Endothelial cell of umbilical vein (primary cell): ENCODE measurements around the gene TSC22D3. TPM values are rescaled to one million over a fixed set of nuclear protein-coding genes. Genes with fewer than 3 reads are reported as not detected.

Source experiments
- BruUV-seq: library from RNA; stranded (reverse); fragments of 400-500 nt; replicated peaks from 2 replicates; lab custom pipeline; 2021; lab: Mats Ljungman, UMichigan
- CTCF ChIA-PET: fragments of 300-600, 350-600 bp; sonication (Branson Sonifier 250); formaldehyde crosslinking; loops from one replicate; lab custom pipeline; 2021; ENCODE audit warnings: antibody characterized with exemption, inconsistent platforms; lab: Charles Lee
- POLR2A ChIA-PET: fragments of 300-600, 350-600 bp; sonication (Branson Sonifier 250); formaldehyde crosslinking; loops from one replicate; lab custom pipeline; 2021; ENCODE audit warnings: antibody characterized with exemption, inconsistent platforms; lab: Charles Lee
- DNase-seq: peaks from one replicate; pipeline ENCODE4 v3.0.0-alpha.2; 2011; ENCODE audit warnings: low read depth, low spot score
- FAIRE-seq: peaks from 2 replicates; lab custom pipeline; 2011; peaks lifted over from hg19 to GRCh38; lab: Jason Lieb, UNC
- H2AFZ ChIP-seq: 2 replicates; pipeline ENCODE4 v1.6.0; 2012; ENCODE audit warnings: low read depth, low read length, control low read depth, inconsistent platforms
- H3K27ac ChIP-seq: 2 replicates; pipeline ENCODE4 v1.5.1; 2011; ENCODE audit warnings: low read depth, mild to moderate bottlenecking, control low read depth, low read length, moderate library complexity; ENCODE audit not compliant: insufficient read depth
- H3K27me3 ChIP-seq, 2 experiments: 2 replicates each; pipeline versions ENCODE4 v1.6.0 to v1.6.1; 2011; ENCODE audit warnings: low read length in 2 of 2, mixed read lengths in 1 of 2; ENCODE audit not compliant: control insufficient read depth in 2 of 2, insufficient read depth in 2 of 2
- H3K36me3 ChIP-seq, 2 experiments: 2 replicates in 1 of 2; 3 replicates in 1 of 2; pipeline ENCODE4 v1.5.1; 2011; ENCODE audit warnings: low read length in 2 of 2, mild to moderate bottlenecking in 1 of 2, moderate library complexity in 1 of 2; ENCODE audit not compliant: control insufficient read depth in 2 of 2, insufficient read depth in 2 of 2; ENCODE audit errors: extremely low read depth in 1 of 2
- H3K4me1 ChIP-seq: 3 replicates; pipeline ENCODE4 v1.5.1; 2011; ENCODE audit warnings: mild to moderate bottlenecking, low read length; ENCODE audit not compliant: control insufficient read depth, insufficient read depth; ENCODE audit errors: extremely low read depth
- H3K4me2 ChIP-seq: 2 replicates; pipeline ENCODE4 v1.6.1; 2011; ENCODE audit warnings: low read length, control low read depth, mixed read lengths; ENCODE audit not compliant: insufficient read depth
- H3K4me3 ChIP-seq, 3 experiments: fragments of 200-600 bp in 1 of 3; sonication (generic), shearing (Covaris generic) in 1 of 3; replicated peaks in 1 of 3; 2 replicates each; pipeline ENCODE4 v1.5.1; 2011 to 2016; ENCODE audit warnings: control low read depth in 3 of 3, low read length in 3 of 3, mild to moderate bottlenecking in 2 of 3, inconsistent platforms in 1 of 3, low read depth in 1 of 3, moderate library complexity in 1 of 3; ENCODE audit not compliant: insufficient read depth in 1 of 3
- H3K79me2 ChIP-seq: 2 replicates; pipeline ENCODE4 v1.6.0; 2012; ENCODE audit warnings: low read length, inconsistent platforms; ENCODE audit not compliant: control insufficient read depth, insufficient read depth
- H3K9ac ChIP-seq: replicated peaks from 2 replicates; pipeline ENCODE3; 2011; ENCODE audit warnings: low read length, control low read depth; ENCODE audit not compliant: insufficient read depth; ENCODE audit errors: extremely low read depth
- H3K9me1 ChIP-seq: replicated peaks from 3 replicates; pipeline ENCODE4 v1.6.0; 2011; ENCODE audit warnings: mild to moderate bottlenecking, low read length; ENCODE audit not compliant: control insufficient read depth, insufficient read depth; ENCODE audit errors: extremely low read depth
- H3K9me3 ChIP-seq: replicated peaks from 2 replicates; pipeline ENCODE4 v1.5.1; 2012; ENCODE audit warnings: low read length, inconsistent platforms; ENCODE audit not compliant: control insufficient read depth, insufficient read depth
- H4K20me1 ChIP-seq: replicated peaks from 2 replicates; pipeline ENCODE3; 2011; ENCODE audit warnings: mild to moderate bottlenecking, low read length; ENCODE audit not compliant: control insufficient read depth, insufficient read depth; ENCODE audit errors: extremely low read depth
- EZH2 ChIP-seq: IDR thresholded peaks from 2 replicates; pipeline ENCODE4 v1.6.1; 2012; ENCODE audit warnings: borderline replicate concordance, low read depth, mild to moderate bottlenecking, moderate library complexity, low read length, inconsistent platforms; ENCODE audit not compliant: severe bottlenecking
- FOS ChIP-seq: IDR thresholded peaks from 2 replicates; pipeline ENCODE4 v1.6.1; 2011; ENCODE audit warnings: mild to moderate bottlenecking, low read length, moderate library complexity, borderline replicate concordance; ENCODE audit not compliant: insufficient read depth
- GATA2 ChIP-seq: IDR thresholded peaks from 2 replicates; pipeline ENCODE4 v1.7.0; 2011; ENCODE audit warnings: low read depth, mild to moderate bottlenecking, moderate library complexity, mixed read lengths, low read length; ENCODE audit not compliant: insufficient read length, insufficient read depth
- JUN ChIP-seq: IDR thresholded peaks from 2 replicates; pipeline ENCODE4 v1.6.1; 2011; ENCODE audit warnings: borderline replicate concordance, low read depth; ENCODE audit not compliant: insufficient read length, insufficient read depth
- MYC ChIP-seq: IDR thresholded peaks from one replicate; pipeline ENCODE4 v1.6.1; 2011; ENCODE audit warnings: mild to moderate bottlenecking, low read depth, low read length
- POLR2A ChIP-seq: IDR thresholded peaks from 2 replicates; pipeline ENCODE4 v1.6.1; 2012; ENCODE audit warnings: low read depth, mild to moderate bottlenecking, control low read depth, low read length
- POLR2AphosphoS5 ChIP-seq: IDR thresholded peaks from 2 replicates; pipeline ENCODE4 v1.6.1; 2012; ENCODE audit warnings: low read depth, mild to moderate bottlenecking, control low read depth, low read length, moderate library complexity; ENCODE audit not compliant: insufficient read depth
- dilution Hi-C: fragments of 300-500 bp; cut with MboI; formaldehyde crosslinking; loops from one replicate; pipeline ENCODE4 v1.15.0; 2019; ENCODE audit warnings: low sequenced_read_pairs; ENCODE audit not compliant: extremely low pct_ligation_motif_present
- intact Hi-C: fragments of 100-400 bp; cut with micrococcal nuclease; formaldehyde crosslinking; loops from one replicate; pipeline ENCODE4 v1.10.0; 2022
- polyA plus RNA-seq, 4 experiments: library from polyadenylated mRNA; depleted of rRNA in 3 of 4; stranded (reverse) in 3 of 4; unstranded in 1 of 4; fragments of >200 nt; gene quantifications; 2 replicates each; pipeline versions ENCODE4 v1.2.1 to v1.2.3, GENCODE V29; 2011 to 2012; ENCODE audit warnings: missing spikeins in 1 of 4
- total RNA-seq: library from RNA; stranded (reverse); gene quantifications from 2 replicates; pipeline ENCODE4 v1.2.3, GENCODE V29; 2021
- TF ChIP-seq, protein P1 (sequence below), 2 donors: IDR thresholded peaks; 1 replicate in 1 of 2; 2 replicates in 1 of 2; pipeline ENCODE4 v1.5.1; 2011; ENCODE audit warnings: low read length in 2 of 2, mild to moderate bottlenecking in 2 of 2, moderate library complexity in 2 of 2, control low read depth in 1 of 2, inconsistent platforms in 1 of 2, low read depth in 1 of 2; ENCODE audit not compliant: insufficient read depth in 1 of 2; ENCODE audit errors: extremely low read depth in 1 of 2
- TF ChIP-seq, protein P2 (sequence below): IDR thresholded peaks from 2 replicates; pipeline ENCODE4 v1.6.1; 2011; ENCODE audit not compliant: insufficient read depth, insufficient read length

Gene TSC22D3
- total and polyA plus RNA-seq, 2 donors (not counting 3 experiments of a cell fraction or from before 2014, with no cell fraction given), result 21.1 to 37.4 TPM

DNA sequence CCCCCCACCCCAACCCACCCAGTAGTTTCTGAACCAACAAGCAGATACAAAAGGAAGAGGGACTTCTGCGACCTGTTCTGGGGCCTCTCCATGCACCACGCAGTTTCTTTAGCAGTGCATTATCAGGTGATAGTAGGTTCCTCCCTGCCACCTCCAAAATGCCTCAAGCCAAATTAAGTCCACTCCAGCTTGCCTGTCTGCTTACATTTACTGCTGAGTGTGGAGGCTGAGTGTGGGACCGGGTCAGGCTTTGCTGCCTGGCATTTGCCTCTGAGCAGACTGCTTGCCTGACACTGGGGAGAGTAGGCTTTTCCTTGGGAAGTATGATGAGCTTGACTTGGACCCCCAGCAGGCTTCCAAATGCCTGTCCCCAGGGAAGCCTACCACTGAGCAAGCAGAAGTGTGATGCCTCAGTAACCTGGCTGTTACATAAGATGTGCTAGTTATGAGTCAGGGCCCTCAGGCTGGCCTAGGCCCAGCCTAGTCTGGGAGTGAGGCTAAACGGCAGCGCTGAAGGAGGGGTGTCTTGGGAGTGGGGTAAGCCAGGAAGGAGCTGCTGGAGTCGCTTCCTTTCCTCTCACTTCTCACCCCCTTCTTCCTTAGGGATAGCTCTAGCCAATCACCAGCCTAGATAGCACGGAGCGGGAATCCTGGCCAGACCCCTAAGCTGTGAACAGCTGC lies 9.0 kb downstream of the TSC22D3 start:
- intact Hi-C loops, result no loop called here
- BruUV-seq, result no TSS peak
- CTCF ChIA-PET, result interaction anchor here (0.7 to 1.8 kb wide), 5 partner anchors 9 to 112 kb away, joined by 3 to 6 read pairs (median 3); partner anchors contain the start of genes NCBP2L and TSC22D3

More for the DNA sequence above, 9.0 kb downstream of the TSC22D3 start:
- DNase-seq (no peak), FAIRE-seq (no peak)
- Histone ChIP-seq H3K27me3 (no peaks in the 10 kb centered on the region), H3K4me1 (no peaks in the 10 kb centered on the region), H2AFZ (no peak overlapping the region), H4K20me1 (no peaks in the 10 kb centered on the region), H3K4me3 (no peak overlapping the region), H3K9ac (no peak overlapping the region), H3K9me3 (no peaks in the 10 kb centered on the region), H3K4me2 (no peak overlapping the region), H3K27ac (no peak overlapping the region), H3K9me1 (no peaks in the 10 kb centered on the region), H3K79me2 (no peaks in the 10 kb centered on the region), H3K36me3 (no peaks in the 10 kb centered on the region)
- TF ChIP-seq, protein P1, sequence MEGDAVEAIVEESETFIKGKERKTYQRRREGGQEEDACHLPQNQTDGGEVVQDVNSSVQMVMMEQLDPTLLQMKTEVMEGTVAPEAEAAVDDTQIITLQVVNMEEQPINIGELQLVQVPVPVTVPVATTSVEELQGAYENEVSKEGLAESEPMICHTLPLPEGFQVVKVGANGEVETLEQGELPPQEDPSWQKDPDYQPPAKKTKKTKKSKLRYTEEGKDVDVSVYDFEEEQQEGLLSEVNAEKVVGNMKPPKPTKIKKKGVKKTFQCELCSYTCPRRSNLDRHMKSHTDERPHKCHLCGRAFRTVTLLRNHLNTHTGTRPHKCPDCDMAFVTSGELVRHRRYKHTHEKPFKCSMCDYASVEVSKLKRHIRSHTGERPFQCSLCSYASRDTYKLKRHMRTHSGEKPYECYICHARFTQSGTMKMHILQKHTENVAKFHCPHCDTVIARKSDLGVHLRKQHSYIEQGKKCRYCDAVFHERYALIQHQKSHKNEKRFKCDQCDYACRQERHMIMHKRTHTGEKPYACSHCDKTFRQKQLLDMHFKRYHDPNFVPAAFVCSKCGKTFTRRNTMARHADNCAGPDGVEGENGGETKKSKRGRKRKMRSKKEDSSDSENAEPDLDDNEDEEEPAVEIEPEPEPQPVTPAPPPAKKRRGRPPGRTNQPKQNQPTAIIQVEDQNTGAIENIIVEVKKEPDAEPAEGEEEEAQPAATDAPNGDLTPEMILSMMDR (IDR thresholded peaks at IDR 0.05; ENCODE audit: extremely low read depth in 1 of 2, insufficient read depth in 1 of 2, low read depth in 1 of 2, low read length in 2 of 2), result no peak
- TF ChIP-seq JUN (no peak), GATA2 (no peak), FOS (no peak), MYC (no peak), POLR2AphosphoS5 (no peak), POLR2A (no peak), EZH2 (no peak)
- TF ChIP-seq, protein P2, sequence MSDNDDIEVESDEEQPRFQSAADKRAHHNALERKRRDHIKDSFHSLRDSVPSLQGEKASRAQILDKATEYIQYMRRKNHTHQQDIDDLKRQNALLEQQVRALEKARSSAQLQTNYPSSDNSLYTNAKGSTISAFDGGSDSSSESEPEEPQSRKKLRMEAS, result no peak
- POLR2A ChIA-PET, result no interaction called here
- dilution Hi-C loops, result no loop called here
